Mucosa of descending colon (tissue), 3 donors: ENCODE data around the gene LAMB4. TPM values are rescaled to one million over a fixed set of nuclear protein-coding genes. Genes with fewer than 3 reads are reported as not detected.
"Not testable (repeated sequence)": the region's sequence is repeated elsewhere in the genome, so short reads cannot be mapped to it uniquely, and the experiment has no call there.

Experiments used
- ATAC-seq: fragments of 200-7000 bp; cut with Tn5 transposase; one replicate; pipeline ENCODE4 v1.9.1; 2020; ENCODE audit warnings: mild to moderate bottlenecking, moderate library complexity
- DNase-seq, 3 donors: peaks; one replicate each; pipeline ENCODE4 v3.0.0-alpha.2; 2020
- H3K36me3 ChIP-seq: fragments of 200-600 bp; one replicate; pipeline ENCODE4 v1.8.0; 2021; ENCODE audit warnings: low read depth, mild to moderate bottlenecking
- H3K4me1 ChIP-seq: fragments of 200-600 bp; one replicate; pipeline ENCODE4 v1.8.0; 2021; ENCODE audit warnings: low read depth, mild to moderate bottlenecking
- H3K4me3 ChIP-seq: fragments of 200-600 bp; one replicate; pipeline ENCODE4 v1.8.0; 2021; ENCODE audit warnings: mild to moderate bottlenecking
- H3K9me3 ChIP-seq: fragments of 200-600 bp; one replicate; pipeline ENCODE4 v1.8.0; 2021; ENCODE audit warnings: mild to moderate bottlenecking
- intact Hi-C, 2 donors: fragments of 100-400 bp; cut with DNase I in 1 of 2; cut with micrococcal nuclease in 1 of 2; formaldehyde crosslinking; loops; one replicate each; pipeline versions ENCODE4 v1.11.0 to v1.11.1; 2022; cut with DNase I, micrococcal nuclease
- total RNA-seq, 3 donors: library from RNA; stranded (reverse); fragmentation: NEBNext Ultra II Directional in 2 of 3; extraction: Animal tissue kit (Norgen Biotek cat#: 25700) in 2 of 3; gene quantifications; one replicate each; pipeline versions ENCODE4 v1.2.1 to v1.2.4, GENCODE V29; 2021 to 2023
- TF ChIP-seq, protein P1 (sequence below): fragments of 200-600 bp; IDR thresholded peaks from one replicate; pipeline ENCODE4 v1.8.0; 2022; ENCODE audit warnings: antibody characterized with exemption, mild to moderate bottlenecking
- donor health status: DM: no; HTN: no; CAD: no; lungs with moderate emphysema.
- donor health status: DM: no; HTN: no; CAD: no.
- donor health status: DM: no; HTN: yes; CAD: no.

The LAMB4 gene
- total RNA-seq, 3 donors from 2014 or later = 0.22 TPM; not detected in 2

- Histone ChIP-seq H3K36me3 (no peaks in the 10 kb centered on the region), H3K4me3 (no peak overlapping the region), H3K4me1 (no peaks in the 10 kb centered on the region), H3K9me3 (no peaks in the 10 kb centered on the region)
- intact Hi-C loops = no loop called here
- no peak for DNase-seq
- TF ChIP-seq, protein P1, sequence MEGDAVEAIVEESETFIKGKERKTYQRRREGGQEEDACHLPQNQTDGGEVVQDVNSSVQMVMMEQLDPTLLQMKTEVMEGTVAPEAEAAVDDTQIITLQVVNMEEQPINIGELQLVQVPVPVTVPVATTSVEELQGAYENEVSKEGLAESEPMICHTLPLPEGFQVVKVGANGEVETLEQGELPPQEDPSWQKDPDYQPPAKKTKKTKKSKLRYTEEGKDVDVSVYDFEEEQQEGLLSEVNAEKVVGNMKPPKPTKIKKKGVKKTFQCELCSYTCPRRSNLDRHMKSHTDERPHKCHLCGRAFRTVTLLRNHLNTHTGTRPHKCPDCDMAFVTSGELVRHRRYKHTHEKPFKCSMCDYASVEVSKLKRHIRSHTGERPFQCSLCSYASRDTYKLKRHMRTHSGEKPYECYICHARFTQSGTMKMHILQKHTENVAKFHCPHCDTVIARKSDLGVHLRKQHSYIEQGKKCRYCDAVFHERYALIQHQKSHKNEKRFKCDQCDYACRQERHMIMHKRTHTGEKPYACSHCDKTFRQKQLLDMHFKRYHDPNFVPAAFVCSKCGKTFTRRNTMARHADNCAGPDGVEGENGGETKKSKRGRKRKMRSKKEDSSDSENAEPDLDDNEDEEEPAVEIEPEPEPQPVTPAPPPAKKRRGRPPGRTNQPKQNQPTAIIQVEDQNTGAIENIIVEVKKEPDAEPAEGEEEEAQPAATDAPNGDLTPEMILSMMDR = no peak
- ATAC-seq = no peak
Measured at GRCh38 chr7:108034586-108034985, 95.6 kb downstream of the LAMB4 start.

DNA sequence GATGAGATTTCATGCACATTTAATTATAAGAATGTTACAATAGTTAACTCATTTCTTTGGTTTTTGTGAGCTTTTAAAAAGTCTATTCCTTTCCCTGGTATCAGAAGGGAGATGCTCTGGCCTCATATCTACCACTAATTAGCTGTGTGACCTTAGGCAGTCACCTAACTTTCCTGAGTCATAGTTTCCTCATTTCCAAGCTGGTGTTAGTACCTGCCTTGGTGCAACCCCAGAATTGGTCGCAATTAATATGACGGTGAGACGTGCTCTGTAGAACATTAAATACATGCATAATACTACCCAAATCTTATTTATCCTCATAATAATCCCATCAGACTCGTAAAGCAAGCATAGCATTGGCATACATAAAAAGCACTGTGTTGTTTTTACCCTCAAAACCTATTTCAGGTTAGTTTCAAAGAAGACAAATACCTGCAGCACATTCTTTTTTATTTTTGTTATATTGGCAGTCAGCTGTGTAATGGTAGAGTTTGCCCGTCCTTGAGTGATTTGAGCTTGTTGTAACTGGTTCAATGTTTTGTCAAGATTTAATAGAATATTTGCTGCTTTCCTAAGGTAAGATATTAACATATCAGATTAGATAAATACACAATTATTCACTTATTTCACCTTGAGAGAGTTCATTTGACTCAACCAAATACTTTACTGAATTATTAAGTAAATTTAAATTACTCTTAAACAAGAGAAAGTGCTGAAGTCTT, 96.2 kb downstream of the LAMB4 start:
- no peak for ATAC-seq
- TF ChIP-seq, protein P1 = no peak

DNA sequence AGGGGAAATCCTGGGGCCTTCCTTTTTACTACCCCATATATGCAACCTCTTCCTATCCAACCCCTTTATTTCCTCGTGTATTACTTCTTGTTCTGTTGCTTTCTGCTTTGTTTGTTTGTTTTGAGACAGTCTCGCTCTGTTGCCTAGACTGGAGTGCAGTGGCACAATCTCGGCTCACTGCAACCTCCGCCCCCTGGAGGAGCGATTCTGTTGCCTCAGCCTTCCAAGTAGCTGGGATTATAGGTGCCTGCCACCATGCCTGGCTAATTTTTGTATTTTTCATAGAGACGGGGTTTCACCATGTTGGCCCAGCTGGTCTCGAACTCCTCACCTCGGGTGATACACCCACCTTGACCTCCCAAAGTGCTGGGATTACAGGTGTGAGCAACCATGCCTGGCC, 96.9 kb downstream of the LAMB4 start:
- H3K4me1 ChIP-seq, H3K9me3 ChIP-seq, H3K4me3 ChIP-seq, intact Hi-C loops, ATAC-seq, H3K36me3 ChIP-seq, DNase-seq: not testable (repeated sequence)

More for the DNA sequence above, 96.2 kb downstream of the LAMB4 start:
- Histone ChIP-seq H3K9me3 (no peaks in the 10 kb centered on the region), H3K36me3 (no peaks in the 10 kb centered on the region), H3K4me1 (no peaks in the 10 kb centered on the region), H3K4me3 (no peak overlapping the region)
- DNase-seq = no peak
- intact Hi-C loops = no loop called here

- no peaks in the 10 kb centered on the region for H3K9me3 ChIP-seq
- no peaks in the 10 kb centered on the region for H3K36me3 ChIP-seq
- TF ChIP-seq, protein P1 = no peak
- ATAC-seq (no peak), DNase-seq (no peak)
- no peaks in the 10 kb centered on the region for H3K4me1 ChIP-seq
- no peak overlapping the region for H3K4me3 ChIP-seq
- intact Hi-C loops = no loop called here
Measured at GRCh38 chr7:108030516-108030915, 99.6 kb downstream of the LAMB4 start.

- no peak for ATAC-seq
- intact Hi-C loops = no loop called here
- Histone ChIP-seq H3K4me1 (no peaks in the 10 kb centered on the region), H3K9me3 (no peaks in the 10 kb centered on the region), H3K4me3 (no peak overlapping the region), H3K36me3 (no peaks in the 10 kb centered on the region)
- TF ChIP-seq, protein P1 = no peak
- DNase-seq = no peak
Measured at GRCh38 chr7:108029034-108029433, 101.1 kb downstream of the LAMB4 start.

DNA sequence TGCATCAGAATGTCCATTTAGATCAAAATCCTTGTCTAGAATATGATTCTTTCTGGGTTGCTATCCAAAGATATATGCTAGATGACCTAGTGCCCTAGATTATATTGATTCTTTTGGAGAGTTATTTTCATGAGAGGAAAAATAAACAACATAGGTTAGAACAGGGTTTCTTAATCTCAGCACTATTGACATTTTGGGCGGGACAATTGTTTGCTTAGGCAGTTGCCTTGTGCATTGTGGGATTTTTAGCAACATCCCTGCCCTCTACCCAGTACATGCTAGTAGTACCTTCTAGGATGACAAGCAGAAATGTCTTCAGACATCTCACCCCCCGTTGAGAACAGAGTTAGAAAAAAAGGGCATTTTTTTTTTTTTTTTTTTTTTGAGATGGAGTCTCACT, 102.0 kb downstream of the LAMB4 start:
- DNase-seq = peak in 1 of 3 donors; percentile 45
- H3K4me1 ChIP-seq = no peaks in the 10 kb centered on the region
- H3K9me3 ChIP-seq = no peaks in the 10 kb centered on the region
- TF ChIP-seq, protein P1 = no peak
- no peaks in the 10 kb centered on the region for H3K36me3 ChIP-seq
- intact Hi-C loops = no loop called here
- no peak overlapping the region for H3K4me3 ChIP-seq
- peak; percentile 97 for ATAC-seq
